GM23248 (cell line): ENCODE data around the gene APOBEC3H. TPM values are rescaled to one million over a fixed set of nuclear protein-coding genes. Genes with fewer than 3 reads are reported as not detected.

Experiments
- DNase-seq: peaks from one replicate; pipeline ENCODE4 v3.0.0-alpha.2; 2015
- H2AFZ ChIP-seq: fragments of 200-600 bp; sonication (generic); 2 replicates; pipeline ENCODE4 v1.6.1; 2016; ENCODE audit warnings: antibody characterized with exemption
- H3F3A ChIP-seq: fragments of 200-600 bp; sonication (generic); 2 replicates; pipeline ENCODE4 v1.6.1; 2016; ENCODE audit warnings: mild to moderate bottlenecking, antibody characterized with exemption, mixed run types; ENCODE audit not compliant: insufficient read depth
- H3K27ac ChIP-seq: fragments of 200-600 bp; sonication (generic); 2 replicates; pipeline ENCODE4 v1.5.1; 2016; ENCODE audit warnings: mild to moderate bottlenecking
- H3K27me3 ChIP-seq: fragments of 200-600 bp; sonication (generic); replicated peaks from 2 replicates; pipeline ENCODE4 v1.6.1; 2016; ENCODE audit warnings: mild to moderate bottlenecking; ENCODE audit not compliant: insufficient read depth
- H3K36me3 ChIP-seq: fragments of 200-600 bp; sonication (generic); 2 replicates; pipeline ENCODE4 v1.6.1; 2016; ENCODE audit warnings: low read depth, mild to moderate bottlenecking
- H3K4me1 ChIP-seq: fragments of 200-600 bp; sonication (generic); 2 replicates; pipeline ENCODE4 v1.6.1; 2016; ENCODE audit warnings: mild to moderate bottlenecking; ENCODE audit not compliant: insufficient read depth
- H3K4me2 ChIP-seq: fragments of 200-600 bp; sonication (generic); one replicate; pipeline ENCODE4 v1.6.1; 2016; ENCODE audit warnings: mild to moderate bottlenecking; ENCODE audit not compliant: unreplicated experiment
- H3K4me3 ChIP-seq: fragments of 200-600 bp; sonication (generic); 2 replicates; pipeline ENCODE4 v1.5.1; 2016; ENCODE audit warnings: mild to moderate bottlenecking
- H3K79me2 ChIP-seq: fragments of 200-600 bp; sonication (generic); 2 replicates; pipeline ENCODE4 v1.6.1; 2016; ENCODE audit warnings: mild to moderate bottlenecking; ENCODE audit not compliant: insufficient read depth
- H3K9ac ChIP-seq: fragments of 200-600 bp; sonication (generic); 2 replicates; pipeline ENCODE4 v1.6.1; 2016; ENCODE audit warnings: mild to moderate bottlenecking
- H3K9me2 ChIP-seq: fragments of 200-600 bp; sonication (generic); 2 replicates; pipeline ENCODE4 v1.6.1; 2016; ENCODE audit warnings: mixed run types, mild to moderate bottlenecking, moderate library complexity; ENCODE audit not compliant: insufficient read depth
- H3K9me3 ChIP-seq: fragments of 200-600 bp; sonication (generic); one replicate; pipeline ENCODE4 v1.6.1; 2017; ENCODE audit warnings: low read depth
- H4K20me1 ChIP-seq: fragments of 200-600 bp; sonication (generic); 2 replicates; pipeline ENCODE4 v1.6.0; 2016; ENCODE audit not compliant: insufficient read depth
- EZH2 ChIP-seq: fragments of 200-600 bp; sonication (generic); IDR thresholded peaks from 2 replicates; pipeline ENCODE4 v1.6.1; 2018; ENCODE audit warnings: antibody characterized with exemption, mild to moderate bottlenecking; ENCODE audit not compliant: insufficient read depth, poor library complexity, severe bottlenecking
- EZH2phosphoT487 ChIP-seq: fragments of 200-600 bp; sonication (generic); IDR thresholded peaks from 2 replicates; pipeline ENCODE4 v1.6.1; 2018; ENCODE audit warnings: antibody characterized with exemption, moderate library complexity, mild to moderate bottlenecking, low read depth; ENCODE audit not compliant: insufficient read depth
- WGBS, 2 experiments: methylation state at CpG; one replicate each; pipeline ENCODE4 v1.1.6; 2015 to 2017; ENCODE audit warnings: low lambda C conversion rate in 2 of 2, low coverage in 1 of 2; ENCODE audit errors: missing lambda C conversion rate in 2 of 2; 5-methylcytosine and 5-hydroxymethylcytosine counted together
- in situ Hi-C: fragments of 300-500 bp; cut with MboI; formaldehyde crosslinking; loops from 2 replicates; pipeline ENCODE4 v1.15.0; 2020
- polyA plus RNA-seq: library from polyadenylated mRNA; unstranded; fragments of >200 nt; fragmentation: Nextera tagmentation; extraction: Ambion mirVana; gene quantifications from 2 replicates; pipeline ENCODE4 v1.2.1, GENCODE V29; 2016
- small RNA-seq: library from RNA; depleted of rRNA; stranded (forward); fragments of <200 nt; gene quantifications from one replicate; pipeline ENCODE3, GENCODE V24; 2014; ENCODE audit warnings: low read depth, low replicate concordance
- total RNA-seq: library from RNA; depleted of rRNA; stranded (reverse); fragments of >200 nt; shearing (Covaris generic); gene quantifications from 2 replicates; pipeline ENCODE4 v1.2.3, GENCODE V29; 2014; rRNA removed

APOBEC3H gene
- total and polyA plus RNA-seq, 2 experiments from 2014 or later: not detected

- H4K20me1 ChIP-seq: no peaks in the 10 kb centered on the region
- H3K27ac ChIP-seq: no peak overlapping the region
- no peaks in the 10 kb centered on the region for H3K36me3 ChIP-seq
- peak overlapping the region; percentile 60 for H3K4me3 ChIP-seq
- H2AFZ ChIP-seq: peak overlapping the region; percentile 79
- peak overlapping the region; percentile 76 for H3K9ac ChIP-seq
- H3K79me2 ChIP-seq: no peaks in the 10 kb centered on the region
- H3F3A ChIP-seq: peaks cover 8% of the 10 kb centered on the region; the same call in 1 of the 2 replicates
- no peaks in the 10 kb centered on the region for H3K4me1 ChIP-seq
- H3K27me3 ChIP-seq: peaks cover 25% of the 10 kb centered on the region
- peak overlapping the region; percentile 86 for H3K4me2 ChIP-seq
- H3K9me2 ChIP-seq: no peaks in the 10 kb centered on the region
- in situ Hi-C loops: loop anchor here (10.0 kb wide), 1 partner anchor 363 kb away; no protein-coding TSS in a partner anchor
- 27 to 28% methylated on average over 11 to 15 of the region's 16 CpGs for WGBS, 2 experiments
- H3K9me3 ChIP-seq: no peaks in the 10 kb centered on the region
- TF ChIP-seq EZH2phosphoT487: no peak
- no peak for TF ChIP-seq EZH2
- DNase-seq: peak; percentile 23
Measured at GRCh38 chr22:39151329-39151975, 54.4 kb downstream of the APOBEC3H start.

- WGBS, 2 experiments: 7 to 13% methylated on average over 19 to 27 of the region's 44 CpGs
- Histone ChIP-seq H3K9ac (peak overlapping the region; percentile 76), H3K4me2 (peak overlapping the region; percentile 86), H3K27me3 (peaks cover 25% of the 10 kb centered on the region), H3K9me2 (no peaks in the 10 kb centered on the region), H3K9me3 (no peaks in the 10 kb centered on the region), H2AFZ (peak overlapping the region; percentile 79), H3K27ac (no peak overlapping the region), H3K36me3 (no peaks in the 10 kb centered on the region), H3K79me2 (no peaks in the 10 kb centered on the region), H3F3A (peaks cover 8% of the 10 kb centered on the region; the same call in 1 of the 2 replicates), H4K20me1 (no peaks in the 10 kb centered on the region), H3K4me3 (peak overlapping the region; percentile 60), H3K4me1 (no peaks in the 10 kb centered on the region)
- in situ Hi-C loops: loop anchor here (10.0 kb wide), 1 partner anchor 363 kb away; no protein-coding TSS in a partner anchor
- no peak for DNase-seq
- TF ChIP-seq EZH2phosphoT487 (no peak), EZH2 (no peak)
Measured at GRCh38 chr22:39152024-39152510, 55.0 kb downstream of the APOBEC3H start.

- H3K9ac ChIP-seq: peak within 1 kb of the TSS; percentile 76
- no peaks in the 10 kb centered on the region for H3K9me3 ChIP-seq
- TF ChIP-seq EZH2 (no peak), EZH2phosphoT487 (no peak)
- peaks cover 25% of the 10 kb centered on the region for H3K27me3 ChIP-seq
- H3K27ac ChIP-seq: no peak within 1 kb of the TSS
- no peaks in the 10 kb centered on the region for H3K9me2 ChIP-seq
- in situ Hi-C loops: loop anchor here (10.0 kb wide), 1 partner anchor 362 kb away; no protein-coding TSS in a partner anchor
- no peaks in the 10 kb centered on the region for H4K20me1 ChIP-seq
- peak within 1 kb of the TSS; percentile 79 for H2AFZ ChIP-seq
- H3F3A ChIP-seq: peaks cover 8% of the 10 kb centered on the region; the same call in 1 of the 2 replicates
- no peaks in the 10 kb centered on the region for H3K79me2 ChIP-seq
- peak within 1 kb of the TSS; percentile 60 for H3K4me3 ChIP-seq
- no peaks in the 10 kb centered on the region for H3K4me1 ChIP-seq
- peak within 1 kb of the TSS; percentile 86 for H3K4me2 ChIP-seq
- WGBS, 2 experiments: 3% methylated on average over 24 to 55 of the region's 98 CpGs
- DNase-seq: peak; percentile 95
- no peaks in the 10 kb centered on the region for H3K36me3 ChIP-seq
Measured at GRCh38 chr22:39152511-39153219, 55.6 kb downstream of the APOBEC3H start, which contains the start of gene CBX7. TSS of gene CBX7 (minus strand) at chr22:39152680. CDS start at chr22:39152444, 236 bp downstream.

- DNase-seq: peak; percentile 25
- Histone ChIP-seq H3F3A (peaks cover 8% of the 10 kb centered on the region; the same call in 1 of the 2 replicates), H2AFZ (peak overlapping the region; percentile 75), H3K4me3 (peak overlapping the region; percentile 60), H4K20me1 (no peaks in the 10 kb centered on the region), H3K79me2 (no peaks in the 10 kb centered on the region), H3K9me2 (no peaks in the 10 kb centered on the region), H3K9ac (peak overlapping the region; percentile 64), H3K4me1 (no peaks in the 10 kb centered on the region), H3K27ac (no peak overlapping the region), H3K27me3 (peaks cover 25% of the 10 kb centered on the region), H3K4me2 (peak overlapping the region; percentile 46), H3K9me3 (no peaks in the 10 kb centered on the region), H3K36me3 (no peaks in the 10 kb centered on the region)
- TF ChIP-seq EZH2phosphoT487 (no peak), EZH2 (no peak)
- in situ Hi-C loops: loop anchor here (10.0 kb wide), 1 partner anchor 362 kb away; no protein-coding TSS in a partner anchor
- WGBS, 2 experiments: 8 to 10% methylated on average over 36 to 43 of the region's 43 CpGs
Measured at GRCh38 chr22:39153220-39153717, 56.2 kb downstream of the APOBEC3H start.

Small RNA genes lying within 50 kb of the gene (small RNA-seq; reads per million reads assigned to genes)
- gene AL022318.2 (not detected), gene COX5BP7 (not detected)

Other genes with a start within 250 kb of the APOBEC3H start
- 52.1 and 52.7 TPM in 2 replicates for gene CBX6, start 225.0 kb upstream of the APOBEC3H start, total RNA-seq
- gene CBX6, start 225.0 kb upstream of the APOBEC3H start, polyA plus RNA-seq: 51.9 and 55.8 TPM in 2 replicates
- not detected in 2 replicates for gene APOBEC3A, start 139.6 kb upstream of the APOBEC3H start, total RNA-seq
- gene APOBEC3A, start 139.6 kb upstream of the APOBEC3H start, polyA plus RNA-seq: not detected in 2 replicates
- 2.3 and 4.1 TPM in 2 replicates for gene APOBEC3B, start 114.9 kb upstream of the APOBEC3H start, total RNA-seq
- 10.6 and 11.9 TPM in 2 replicates for gene APOBEC3B, start 114.9 kb upstream of the APOBEC3H start, polyA plus RNA-seq
- gene APOBEC3C, start 83.0 kb upstream of the APOBEC3H start, total RNA-seq: 6.6 and 7.6 TPM in 2 replicates
- 104 and 111 TPM in 2 replicates for gene APOBEC3C, start 83.0 kb upstream of the APOBEC3H start, polyA plus RNA-seq
- 0.13 and 1.3 TPM in 2 replicates for gene APOBEC3D, start 76.1 kb upstream of the APOBEC3H start, total RNA-seq
- 0.98 and 1.0 TPM in 2 replicates for gene APOBEC3D, start 76.1 kb upstream of the APOBEC3H start, polyA plus RNA-seq
- 0.51 and 10.1 TPM in 2 replicates for gene APOBEC3F, start 56.4 kb upstream of the APOBEC3H start, total RNA-seq
- gene APOBEC3F, start 56.4 kb upstream of the APOBEC3H start, polyA plus RNA-seq: 6.2 and 7.3 TPM in 2 replicates
- gene APOBEC3G, start 20.0 kb upstream of the APOBEC3H start, total RNA-seq: 5.1 and 7.5 TPM in 2 replicates
- 5.2 and 5.4 TPM in 2 replicates for gene APOBEC3G, start 20.0 kb upstream of the APOBEC3H start, polyA plus RNA-seq
- 3.8 and 10.4 TPM in 2 replicates for gene CBX7, start 55.4 kb downstream of the APOBEC3H start, total RNA-seq
- 2.5 and 2.9 TPM in 2 replicates for gene CBX7, start 55.4 kb downstream of the APOBEC3H start, polyA plus RNA-seq
- gene PDGFB, start 147.7 kb downstream of the APOBEC3H start, total RNA-seq: not detected in 2 replicates
- gene PDGFB, start 147.7 kb downstream of the APOBEC3H start, polyA plus RNA-seq: 0.14 and 0.49 TPM in 2 replicates
- 1,555 and 2,353 TPM in 2 replicates for gene RPL3, start 222.4 kb downstream of the APOBEC3H start, total RNA-seq
- gene RPL3, start 222.4 kb downstream of the APOBEC3H start, polyA plus RNA-seq: 920 and 929 TPM in 2 replicates